DMS114 treated with DMSO at 0.1 percent for 48 hours (cell line): ENCODE results near the gene CDK2.

Experiments used
- DNase-seq: peaks from one replicate; lab custom pipeline; 2025; ENCODE audit not compliant: unreplicated experiment; lab: John Stamatoyannopoulos, UW

CDK2 gene

GRCh38 chr12:56010111-56010570 is 43.5 kb downstream of the CDK2 start:
- no peak for DNase-seq

- DNase-seq, result no peak
These were observed 45.0 kb downstream of the CDK2 start for GRCh38 chr12:56011509-56012090.

- DNase-seq, result no peak
These were observed 46.9 kb downstream of the CDK2 start for GRCh38 chr12:56013482-56013881.

GRCh38 chr12:56014205-56014604 is 47.6 kb downstream of the CDK2 start:
- DNase-seq, result no peak

GRCh38 chr12:56017181-56017580 is 50.6 kb downstream of the CDK2 start:
- DNase-seq, result no peak

- no peak for DNase-seq
These were observed 51.7 kb downstream of the CDK2 start for GRCh38 chr12:56018356-56018755.

- DNase-seq, result no peak
These were observed 54.0 kb downstream of the CDK2 start, which contains the start of gene IKZF4 for GRCh38 chr12:56020423-56021184. Gene IKZF4, plus strand, starts transcription at chr12:56021043. Its CDS starts 451 bp downstream, at chr12:56021494.

- DNase-seq, result no peak
These were observed 55.4 kb downstream of the CDK2 start for GRCh38 chr12:56021889-56022497.
